Small intestine (tissue), 7 donors: ENCODE results near the gene CAMTA1. TPM values are rescaled to one million over a fixed set of nuclear protein-coding genes. Genes with fewer than 3 reads are reported as not detected.

Experiments
- DNase-seq, 2 donors: peaks; one replicate each; pipeline versions ENCODE4 v3.0.0 to v3.0.0-alpha.2; 2013
- FAIRE-seq: peaks from 2 replicates; lab custom pipeline; 2012; peaks lifted over from hg19 to GRCh38; lab: Jason Lieb, UNC
- H3K27ac ChIP-seq, 3 donors: one replicate each; pipeline ENCODE4 v1.5.1; 2013; ENCODE audit warnings: low read length in 2 of 3, mild to moderate bottlenecking in 2 of 3, control low read depth in 1 of 3, inconsistent platforms in 1 of 3, low read depth in 1 of 3, moderate library complexity in 1 of 3
- H3K27me3 ChIP-seq, 3 donors: one replicate each; pipeline ENCODE4 v1.6.1; 2013; ENCODE audit warnings: low read length in 3 of 3, inconsistent platforms in 1 of 3; ENCODE audit not compliant: control insufficient read depth in 3 of 3, insufficient read depth in 3 of 3
- H3K36me3 ChIP-seq, 3 donors: one replicate each; pipeline ENCODE4 v1.6.1; 2013; ENCODE audit warnings: low read length in 3 of 3, inconsistent platforms in 1 of 3, low read depth in 1 of 3, mild to moderate bottlenecking in 1 of 3, moderate library complexity in 1 of 3; ENCODE audit not compliant: control insufficient read depth in 3 of 3, insufficient read depth in 2 of 3
- H3K4me1 ChIP-seq, 3 donors: one replicate each; pipeline ENCODE4 v1.6.1; 2013; ENCODE audit warnings: low read length in 2 of 3, inconsistent platforms in 1 of 3, low read depth in 1 of 3, mild to moderate bottlenecking in 1 of 3, moderate library complexity in 1 of 3; ENCODE audit not compliant: control insufficient read depth in 3 of 3, insufficient read depth in 2 of 3
- H3K4me3 ChIP-seq, 3 donors: one replicate each; pipeline ENCODE4 v1.5.1; 2013; ENCODE audit warnings: low read length in 3 of 3, control low read depth in 1 of 3, inconsistent platforms in 1 of 3, low read depth in 1 of 3, mild to moderate bottlenecking in 1 of 3, moderate library complexity in 1 of 3
- H3K9me3 ChIP-seq, 2 donors: one replicate each; pipeline ENCODE4 v1.6.1; 2013; ENCODE audit warnings: low read depth in 1 of 2, low read length in 1 of 2; ENCODE audit not compliant: control insufficient read depth in 2 of 2, insufficient read depth in 1 of 2
- WGBS, 3 donors: extraction: QIAGEN DNeasy Blood & Tissue Kit; methylation state at CpG; one replicate each; pipeline ENCODE4 v1.1.7; 2013; 5-methylcytosine and 5-hydroxymethylcytosine counted together
- polyA plus RNA-seq, 4 donors: library from polyadenylated mRNA; stranded (reverse) in 3 of 4; unstranded in 1 of 4; fragments of 200-250 nt in 3 of 4; fragments of 120-200 nt in 1 of 4; gene quantifications; one replicate each; pipeline versions ENCODE4 v1.2.1 to v1.2.3, GENCODE V29; 2013
- donor health status: healthy with polysubstance abuse.
- donor health status: control.
- donor health status: control.
- donor health status: Bipolar disorder and iron deficiency.
- donor health status: healthy.

The CAMTA1 gene
- polyA plus RNA-seq, 4 donors = 57.6 to 177 (median 147) TPM

- FAIRE-seq (no peak), DNase-seq (no peak)
- Histone ChIP-seq H3K27ac (no peak overlapping the region), H3K9me3 (no peaks in the 10 kb centered on the region), H3K4me3 (no peak overlapping the region), H3K4me1 (no peaks in the 10 kb centered on the region), H3K27me3 (no peaks in the 10 kb centered on the region), H3K36me3 (no peaks in the 10 kb centered on the region)
- whole genome bisulfite sequencing, 3 donors = 60 to 79% (median 66%) methylated on average over 11 to 13 of the region's 13 CpGs
These were observed 849.4 kb downstream of the CAMTA1 start for GRCh38 chr1:7634546-7635240.

GRCh38 chr1:7636795-7637526, 851.7 kb downstream of the CAMTA1 start:
- H3K36me3 ChIP-seq = no peaks in the 10 kb centered on the region
- no peak overlapping the region for H3K4me3 ChIP-seq
- WGBS, 3 donors = 75 to 88% (median 78%) methylated on average over 16 of the region's 16 CpGs
- no peak for FAIRE-seq
- no peaks in the 10 kb centered on the region for H3K4me1 ChIP-seq
- no peaks in the 10 kb centered on the region for H3K27me3 ChIP-seq
- H3K9me3 ChIP-seq = no peaks in the 10 kb centered on the region
- no peak overlapping the region for H3K27ac ChIP-seq
- no peak for DNase-seq

- no peak overlapping the region for H3K4me3 ChIP-seq
- H3K4me1 ChIP-seq = no peaks in the 10 kb centered on the region
- FAIRE-seq (no peak), DNase-seq (no peak)
- H3K27ac ChIP-seq = no peak overlapping the region
- WGBS, 3 donors = 73 to 78% (median 75%) methylated on average over 8 of the region's 8 CpGs
- no peaks in the 10 kb centered on the region for H3K36me3 ChIP-seq
- no peaks in the 10 kb centered on the region for H3K9me3 ChIP-seq
- no peaks in the 10 kb centered on the region for H3K27me3 ChIP-seq
These were observed 852.8 kb downstream of the CAMTA1 start for GRCh38 chr1:7638078-7638477.

- Histone ChIP-seq H3K9me3 (no peaks in the 10 kb centered on the region), H3K36me3 (no peaks in the 10 kb centered on the region), H3K27me3 (no peaks in the 10 kb centered on the region), H3K27ac (no peak overlapping the region), H3K4me3 (no peak overlapping the region), H3K4me1 (no peaks in the 10 kb centered on the region)
- no peak for DNase-seq
- 77 to 87% (median 85%) methylated on average over 13 of the region's 13 CpGs for WGBS, 3 donors
- no peak for FAIRE-seq
These were observed 854.3 kb downstream of the CAMTA1 start for GRCh38 chr1:7639435-7640131.

GRCh38 chr1:7640350-7640749, 855.1 kb downstream of the CAMTA1 start:
- FAIRE-seq (no peak), DNase-seq (no peak)
- Histone ChIP-seq H3K4me1 (no peaks in the 10 kb centered on the region), H3K27ac (no peak overlapping the region), H3K4me3 (no peak overlapping the region), H3K9me3 (no peaks in the 10 kb centered on the region), H3K27me3 (peaks cover 0 to 2% (median 0%) of the 10 kb centered on the region in 3 donors), H3K36me3 (no peaks in the 10 kb centered on the region)
- WGBS, 3 donors = 86 to 93% (median 88%) methylated on average over 18 of the region's 18 CpGs

- DNase-seq = no peak
- WGBS, 3 donors = 71 to 80% (median 74%) methylated on average over 17 to 18 of the region's 18 CpGs
These were observed 855.8 kb downstream of the CAMTA1 start for GRCh38 chr1:7640920-7641585.

GRCh38 chr1:7641587-7642417, 856.5 kb downstream of the CAMTA1 start:
- DNase-seq = no peak
- FAIRE-seq = no peak
- H3K4me3 ChIP-seq = no peak overlapping the region
- no peaks in the 10 kb centered on the region for H3K4me1 ChIP-seq
- no peak overlapping the region for H3K27ac ChIP-seq
- H3K36me3 ChIP-seq = no peaks in the 10 kb centered on the region
- WGBS, 3 donors = 70 to 73% (median 73%) methylated on average over 18 of the region's 18 CpGs
- no peaks in the 10 kb centered on the region for H3K9me3 ChIP-seq
- H3K27me3 ChIP-seq = peaks cover 0 to 2% (median 0%) of the 10 kb centered on the region in 3 donors

More at GRCh38 chr1:7640920-7641585, 855.8 kb downstream of the CAMTA1 start:
- FAIRE-seq = no peak
- Histone ChIP-seq H3K4me3 (no peak overlapping the region), H3K9me3 (no peaks in the 10 kb centered on the region), H3K27ac (no peak overlapping the region), H3K4me1 (no peaks in the 10 kb centered on the region), H3K36me3 (no peaks in the 10 kb centered on the region), H3K27me3 (peaks cover 0 to 2% (median 0%) of the 10 kb centered on the region in 3 donors)
